ENCODE measurements around the gene CCDC150.
"Not testable (repeated sequence)": the region's sequence is repeated elsewhere in the genome, so short reads cannot be mapped to it uniquely, and the experiment has no call there.

The CCDC150 gene

DNA sequence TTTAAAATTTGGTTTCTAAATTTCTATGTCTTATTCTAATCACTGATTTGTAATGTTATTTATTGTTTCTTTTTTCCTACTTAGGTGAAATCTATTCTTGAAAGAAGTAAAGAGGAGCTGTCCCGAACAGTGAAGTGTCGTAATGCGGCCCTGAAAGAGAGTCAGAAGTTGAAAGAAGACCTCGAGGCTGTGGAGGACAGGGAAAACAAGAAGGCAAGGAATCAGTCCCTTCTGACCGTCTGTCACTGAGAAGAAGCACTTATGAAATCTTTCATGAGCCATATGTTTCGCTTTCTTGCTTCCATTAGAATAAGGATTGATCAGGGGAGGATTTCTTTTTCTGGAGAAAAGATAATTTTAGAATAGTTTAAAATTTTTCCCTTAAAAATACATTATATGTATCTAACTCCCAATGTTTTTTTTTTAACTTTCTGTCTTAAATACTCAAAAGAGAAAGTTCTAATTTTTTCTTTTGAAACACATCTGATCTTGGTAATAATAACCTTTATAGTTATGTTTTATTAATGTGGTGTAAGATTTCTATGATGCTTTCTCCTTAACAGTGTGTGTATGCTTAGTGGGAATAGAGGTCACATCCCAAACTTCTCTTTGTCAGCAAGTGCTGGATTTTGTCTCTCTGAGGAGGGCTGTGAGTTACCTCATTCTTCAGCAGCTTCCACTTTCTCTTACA, 79.0 kb downstream of the CCDC150 start:
- no peak for DNase-seq

DNA sequence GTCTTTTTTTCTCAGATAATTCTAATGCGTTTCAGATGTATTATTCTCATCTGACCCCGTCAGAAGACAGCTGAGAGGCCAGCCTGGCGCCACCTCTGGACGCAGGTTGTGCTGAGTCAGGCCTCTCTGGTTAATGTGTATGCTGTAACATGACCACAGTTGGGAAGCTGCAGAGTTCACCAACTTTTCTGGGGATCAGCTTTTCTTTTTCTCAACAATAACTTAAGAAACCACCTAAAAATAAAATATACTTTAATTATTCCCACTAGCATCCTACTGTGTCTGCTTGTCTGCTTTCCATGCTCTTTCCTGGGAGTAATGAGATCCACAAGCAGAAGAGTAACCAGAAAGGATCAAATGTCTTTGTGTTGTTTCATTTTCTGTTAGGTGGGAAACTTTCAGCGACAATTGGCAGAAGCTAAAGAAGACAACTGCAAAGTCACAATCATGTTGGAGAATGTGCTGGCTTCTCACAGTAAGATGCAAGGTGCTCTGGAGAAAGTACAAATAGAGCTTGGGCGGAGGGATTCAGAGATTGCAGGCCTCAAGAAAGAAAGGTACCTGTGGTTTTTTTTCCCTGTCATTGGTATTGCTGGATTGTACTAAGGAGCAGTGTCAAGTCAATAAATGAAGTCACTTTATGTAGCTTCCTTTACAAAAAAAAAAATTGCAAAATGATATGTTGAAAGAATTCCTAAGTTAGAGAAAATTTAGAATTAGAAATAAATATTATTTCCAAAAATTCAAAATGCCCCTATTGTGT, 79.8 kb downstream of the CCDC150 start:
- no peak for DNase-seq

DNA sequence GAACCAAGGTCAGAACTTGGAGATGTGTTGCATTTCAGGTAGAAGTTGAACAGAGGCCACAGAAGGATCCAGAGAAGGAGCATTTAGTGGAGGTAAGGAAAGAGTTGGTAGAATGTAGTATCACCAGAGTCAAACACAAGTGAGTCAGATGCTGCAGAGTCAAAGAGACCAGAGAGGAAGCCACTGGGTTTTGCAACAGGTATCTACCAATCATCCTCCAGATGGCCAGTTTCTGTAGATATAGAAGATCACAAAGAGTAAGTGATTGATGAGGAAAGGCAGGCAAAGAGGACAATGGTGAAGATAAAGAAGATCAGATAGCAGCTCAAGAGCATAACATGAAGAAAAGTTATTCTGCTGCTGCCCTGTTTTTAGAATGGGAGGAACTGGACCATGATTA, 84.1 kb downstream of the CCDC150 start:
- no peak for DNase-seq

DNA sequence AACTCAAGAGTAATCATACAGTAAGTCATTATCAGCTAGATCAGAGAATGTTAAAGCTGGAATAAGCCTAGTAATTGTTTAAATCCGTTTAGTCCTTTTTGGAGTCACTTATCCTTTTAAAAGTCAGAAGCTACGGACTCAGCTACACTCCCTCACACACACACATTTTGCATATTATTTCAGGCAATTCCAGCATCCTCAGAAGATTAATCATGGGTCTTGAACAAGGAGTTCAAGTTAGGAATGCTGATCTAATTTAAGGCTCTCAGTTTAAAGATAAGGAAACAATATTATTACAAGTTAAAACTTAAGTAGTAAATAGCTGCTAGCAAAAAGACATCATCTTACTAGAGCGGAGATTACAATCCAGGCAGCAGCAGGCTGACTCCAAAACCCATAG, 85.7 kb downstream of the CCDC150 start:
- DNase-seq: no peak

DNA sequence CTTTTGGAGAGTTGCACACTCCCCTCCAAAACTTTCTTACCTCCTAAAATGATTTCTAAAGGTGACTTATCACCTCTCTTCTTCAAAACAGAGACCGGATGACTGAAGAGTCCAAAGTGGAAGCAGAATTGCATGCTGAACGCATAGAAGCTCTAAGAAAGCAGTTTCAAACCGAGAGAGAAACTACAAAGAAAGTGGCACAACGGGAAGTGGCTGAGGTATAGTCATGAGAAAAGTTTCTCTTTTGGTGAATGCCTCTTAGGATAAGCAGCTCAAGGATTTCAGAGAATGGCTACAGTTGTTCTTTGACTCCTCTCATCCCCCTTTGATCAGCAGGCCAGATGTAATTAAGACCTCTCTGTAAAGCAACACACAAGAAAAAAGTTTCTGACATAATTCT, 86.4 kb downstream of the CCDC150 start:
- DNase-seq: no peak

DNA sequence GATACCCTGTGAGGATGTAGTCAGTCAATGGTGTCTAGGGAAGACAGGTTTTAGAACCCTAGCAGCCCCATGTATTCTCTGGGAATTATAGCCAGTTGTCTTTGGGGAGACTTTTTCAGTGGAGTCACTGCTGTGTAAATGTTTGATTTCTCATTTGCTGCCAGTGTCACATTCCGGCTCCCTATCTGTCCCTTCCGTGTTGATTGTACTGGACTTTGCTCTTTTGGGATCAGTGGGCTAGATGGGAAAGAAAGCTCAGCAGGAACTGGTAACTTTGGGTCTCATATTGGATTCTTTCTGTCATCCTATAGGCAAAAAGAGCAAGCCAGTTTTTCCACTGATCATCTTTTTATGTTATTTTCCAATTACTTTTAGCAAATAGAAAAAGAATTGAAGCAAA, 89.9 kb downstream of the CCDC150 start:
- DNase-seq: no peak

DNA sequence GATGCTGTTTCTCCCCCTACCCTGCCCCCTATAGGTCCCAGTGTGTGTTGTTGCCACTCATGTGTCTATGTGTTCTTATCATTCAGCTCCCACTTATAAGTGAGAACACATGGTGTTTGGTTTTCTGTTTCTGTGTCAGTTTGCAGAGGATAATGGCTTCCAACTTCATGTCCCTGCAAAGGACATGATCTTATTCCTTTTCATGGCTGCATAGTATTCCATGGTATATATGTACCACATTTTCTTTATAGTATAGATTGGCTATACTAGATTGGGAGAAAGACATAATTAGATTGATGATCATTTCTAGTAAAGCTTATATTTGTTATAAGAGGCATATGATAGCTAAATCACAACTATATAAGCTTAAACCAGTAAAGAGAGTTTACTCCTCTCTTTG, 97.1 kb downstream of the CCDC150 start:
- DNase-seq: not testable (repeated sequence)

DNA sequence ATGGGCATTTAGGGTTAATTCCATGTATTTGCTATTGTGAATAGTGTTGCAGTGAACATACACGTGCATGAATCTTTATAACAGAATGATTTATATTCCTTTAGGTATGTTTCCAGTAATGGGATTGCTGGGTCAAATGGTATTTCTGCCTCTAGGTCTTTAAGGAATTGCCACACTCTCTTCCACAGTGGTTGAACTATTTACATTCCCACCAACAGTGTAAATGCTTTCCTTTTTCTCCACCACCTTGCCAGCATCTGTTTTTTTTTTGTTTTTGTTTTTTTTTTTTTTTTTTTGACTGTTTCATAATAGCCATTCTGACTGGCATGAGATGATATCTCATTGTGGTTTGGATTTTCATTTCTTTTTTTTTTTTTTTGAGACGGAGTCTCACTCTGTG, 97.5 kb downstream of the CCDC150 start:
- no peak for DNase-seq

DNA sequence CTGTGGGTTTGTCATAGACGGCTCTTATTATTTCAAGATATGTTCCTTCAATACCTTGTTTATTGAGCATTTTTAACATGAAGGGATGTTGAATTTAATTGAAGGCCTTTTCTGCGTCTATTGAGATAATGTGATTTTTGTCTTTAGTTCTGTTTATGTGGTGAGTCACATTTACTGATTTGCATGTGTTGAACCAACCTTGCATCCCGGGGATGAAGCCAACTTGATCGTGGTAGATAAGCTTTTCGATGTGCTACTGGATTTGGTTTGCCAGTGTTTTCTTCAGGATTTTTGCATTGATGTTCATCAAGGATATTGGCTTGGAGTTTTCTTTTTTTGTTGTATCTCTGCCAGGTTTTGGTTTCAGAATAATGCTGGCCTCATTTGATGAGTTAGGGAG, 99.5 kb downstream of the CCDC150 start:
- no peak for DNase-seq

DNA sequence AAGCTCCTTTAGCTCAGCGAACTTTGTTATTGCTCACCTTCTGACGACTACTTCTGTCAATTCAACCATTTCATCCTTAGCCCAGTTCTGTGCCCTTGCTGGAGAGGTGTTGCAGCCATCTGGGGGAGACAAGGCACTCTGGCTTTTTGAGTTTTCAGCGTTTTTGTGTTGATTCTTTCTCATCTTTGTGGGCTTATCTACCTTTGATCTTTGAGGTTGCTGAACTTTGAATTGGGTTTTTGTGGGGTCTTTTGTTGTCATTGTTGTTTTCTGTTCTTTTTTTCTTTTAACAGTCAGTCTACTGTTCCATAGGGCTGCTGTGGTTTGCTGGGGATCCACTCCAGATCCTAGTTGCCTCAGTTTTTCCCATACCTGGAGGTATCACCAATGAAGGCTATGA, 102.7 kb downstream of the CCDC150 start:
- DNase-seq: no peak

DNA sequence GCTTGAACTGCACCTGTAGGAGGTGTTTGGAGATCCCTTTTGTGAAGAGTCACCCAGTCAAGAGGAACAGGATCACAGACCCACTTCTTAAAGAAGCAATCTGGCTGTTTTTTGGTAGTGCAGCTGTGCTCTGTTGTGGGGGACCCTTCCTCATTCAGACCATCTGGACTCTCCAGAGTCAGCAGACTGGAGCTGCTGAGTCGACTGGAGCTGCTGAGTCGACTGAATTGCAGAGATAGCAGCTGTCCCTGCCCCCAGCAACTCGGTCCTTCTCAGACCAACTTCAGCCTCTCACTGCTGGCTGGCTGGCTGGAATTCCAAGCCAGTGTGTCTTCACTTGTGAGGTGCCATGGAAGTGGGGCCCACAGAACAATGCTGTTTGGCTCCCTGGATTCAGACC, 103.2 kb downstream of the CCDC150 start:
- no peak for DNase-seq

DNA sequence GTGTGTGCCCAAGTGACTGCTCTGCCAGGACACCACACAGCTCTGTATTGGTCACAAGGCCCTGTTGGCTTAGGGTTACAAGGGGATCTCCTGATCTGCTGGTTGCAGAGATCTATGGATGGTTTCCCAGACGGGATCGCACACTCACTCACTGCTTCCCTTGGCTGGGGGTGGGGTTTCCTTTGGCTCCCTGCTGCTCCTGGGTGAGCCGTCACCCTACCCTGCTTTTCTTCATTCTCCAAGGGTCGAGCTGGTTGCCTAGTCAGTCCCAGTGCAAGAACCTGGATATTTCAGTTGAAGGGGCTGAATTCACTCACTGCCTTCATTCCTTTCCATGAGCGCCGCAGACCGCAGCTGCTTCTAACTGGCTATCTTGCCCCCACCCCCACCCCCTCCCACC, 103.7 kb downstream of the CCDC150 start:
- no peak for DNase-seq

DNA sequence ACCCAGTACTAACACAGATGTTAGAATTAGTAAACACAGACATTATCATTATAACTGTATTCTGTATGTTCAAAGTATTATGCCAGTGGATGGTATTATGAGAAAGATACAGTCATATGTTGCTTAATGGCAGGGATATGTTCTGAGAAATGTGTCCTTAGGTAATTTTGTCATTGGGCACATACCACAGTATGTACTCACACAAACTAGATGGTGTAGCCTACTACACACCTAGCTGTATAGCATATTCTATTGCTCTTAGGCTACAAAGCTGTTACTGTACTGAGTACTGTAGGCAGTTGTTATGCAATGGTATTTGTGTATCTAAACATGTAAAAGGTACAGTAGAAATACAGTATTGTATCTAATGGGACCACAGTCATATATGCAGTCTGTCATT, 106.2 kb downstream of the CCDC150 start:
- DNase-seq: no peak

DNA sequence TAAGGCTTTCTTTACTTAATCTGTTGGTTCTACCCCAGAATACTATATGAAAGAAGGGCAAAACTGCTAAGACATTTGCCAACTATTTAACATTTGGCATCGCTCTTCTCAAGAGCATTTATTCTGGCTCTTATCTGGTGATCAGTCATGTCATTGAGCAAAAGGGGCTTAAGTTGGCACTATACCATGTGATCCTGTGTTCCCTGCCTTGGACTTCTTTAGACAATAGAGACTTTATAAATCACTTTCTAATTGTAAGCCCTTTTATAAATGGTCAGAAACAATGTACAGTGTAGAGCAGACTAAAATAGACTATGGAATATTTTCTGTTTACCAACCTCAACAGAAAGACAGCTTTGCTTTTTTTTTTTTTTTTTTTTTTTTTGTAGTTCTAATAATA, 107.9 kb downstream of the CCDC150 start:
- no peak for DNase-seq

DNA sequence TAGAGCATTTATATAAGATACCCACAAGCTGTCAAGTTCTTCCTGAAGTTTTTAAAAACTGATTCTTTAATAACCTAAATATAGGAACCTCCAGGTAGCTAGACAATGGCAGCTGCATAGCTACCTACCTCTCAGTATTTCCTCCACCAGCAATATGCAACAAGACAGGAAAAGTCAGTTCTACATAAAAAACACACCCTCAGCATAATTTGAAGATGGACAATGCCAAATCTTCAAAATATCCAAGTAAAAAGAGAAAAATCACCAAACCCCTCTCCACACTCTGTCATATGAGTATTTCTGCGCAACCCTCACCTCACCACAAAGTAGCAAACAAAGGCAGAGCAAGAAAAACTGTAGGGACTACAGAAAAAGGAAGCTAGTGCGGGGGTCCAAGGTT, 108.6 kb downstream of the CCDC150 start:
- DNase-seq: no peak

DNA sequence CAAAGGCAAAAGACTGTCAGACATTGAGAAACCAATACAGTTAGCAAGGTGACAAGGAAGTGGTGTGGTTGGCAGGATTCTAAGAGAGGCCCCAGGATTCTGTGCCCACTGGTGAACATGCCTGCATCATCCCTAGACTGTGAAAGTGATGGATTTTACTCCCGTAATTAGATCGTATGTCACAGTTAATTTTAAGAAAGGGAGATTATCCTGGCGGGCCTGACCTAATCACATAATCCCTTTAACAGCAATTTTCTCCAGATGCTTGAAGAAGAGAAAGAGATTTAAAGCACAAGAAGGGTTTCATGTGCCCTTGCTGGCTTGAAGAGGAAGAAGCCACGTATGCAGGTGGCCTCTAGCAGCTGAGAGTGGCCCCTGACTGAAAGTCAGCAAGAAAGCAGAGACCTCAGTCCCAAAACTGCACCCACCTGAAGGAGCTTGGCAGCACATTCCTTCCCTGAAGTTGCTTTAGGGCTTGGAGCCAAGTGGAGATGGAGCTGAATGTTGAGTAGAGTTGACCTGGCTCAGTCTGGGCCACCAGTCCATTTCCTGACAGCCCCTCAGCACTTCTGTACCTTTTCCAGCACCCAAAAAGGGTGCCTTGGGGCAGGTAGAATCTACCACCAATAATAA, 110.9 kb downstream of the CCDC150 start:
- DNase-seq: no peak

DNA sequence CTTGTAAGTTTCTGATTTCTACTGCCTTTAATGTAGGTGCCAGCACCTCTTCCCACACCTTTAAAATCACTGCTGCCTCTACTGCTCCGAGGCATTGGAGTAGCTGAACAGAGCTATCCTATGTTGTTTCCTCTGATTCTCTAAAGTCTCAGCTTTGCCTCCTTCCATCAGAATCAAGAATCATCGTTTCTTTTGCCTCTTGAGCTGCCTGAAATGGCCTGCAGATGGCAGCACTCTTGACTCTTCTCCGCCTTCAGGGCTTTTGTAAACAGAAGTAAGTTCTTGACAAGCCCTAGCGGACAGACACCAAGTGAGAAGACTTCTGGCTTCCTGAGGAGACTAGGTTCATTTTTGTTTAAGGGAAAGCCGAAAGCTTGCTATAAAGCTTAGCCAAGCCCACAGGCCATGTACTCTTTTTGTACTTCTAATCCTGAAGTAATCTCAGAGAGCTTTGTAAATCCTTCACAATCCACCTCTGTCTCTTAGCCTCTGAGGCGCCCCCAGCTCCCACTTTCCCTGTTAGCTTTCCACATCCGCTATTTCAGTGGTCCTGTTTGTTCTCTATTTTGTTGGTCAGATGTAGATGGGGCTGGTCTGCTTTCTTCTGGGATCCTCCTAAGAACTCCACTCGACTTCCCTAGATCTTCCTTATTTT, 111.6 kb downstream of the CCDC150 start:
- peak; percentile 54 for DNase-seq

DNA sequence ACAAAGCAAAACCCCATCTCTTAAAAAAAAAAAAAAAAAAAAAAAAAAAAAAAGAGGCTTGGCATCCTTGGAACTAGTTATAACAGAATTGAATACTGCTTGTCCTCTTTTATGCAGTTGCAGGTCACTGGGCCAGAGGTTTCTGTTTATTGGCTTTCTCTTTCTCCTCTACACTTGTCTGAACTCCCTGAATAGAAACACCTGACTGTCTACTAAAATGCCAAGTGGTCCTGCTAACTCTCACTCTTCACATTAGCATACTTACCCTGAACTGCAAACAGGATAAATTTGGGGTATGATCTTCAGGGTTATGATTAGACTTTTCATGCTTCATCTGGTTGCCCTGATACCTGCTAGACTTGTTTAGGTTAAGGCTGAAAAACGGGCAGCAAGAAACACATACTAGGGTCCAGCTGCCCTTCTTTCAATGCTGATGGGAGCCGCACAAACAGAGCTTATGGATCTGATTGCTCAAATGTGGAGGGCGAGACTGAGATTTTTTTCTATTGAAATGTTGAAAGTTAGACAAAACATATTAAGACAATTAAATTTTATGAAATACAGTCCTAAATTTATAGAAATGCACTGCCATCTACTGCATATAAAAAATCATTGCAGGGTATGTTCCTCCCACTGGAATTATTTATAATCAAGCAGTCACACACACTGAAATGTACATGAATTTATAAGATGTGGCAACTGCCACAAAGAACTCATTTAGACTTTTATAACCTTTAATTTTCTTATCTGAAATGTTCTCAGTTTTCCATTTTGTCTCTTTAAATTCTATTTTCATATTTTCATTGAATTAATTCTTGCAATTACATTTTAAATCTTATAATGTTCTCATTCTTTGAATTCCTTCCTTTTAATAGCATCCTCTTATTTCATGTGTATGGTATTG, 119.2 kb downstream of the CCDC150 start:
- DNase-seq: no peak

DNA sequence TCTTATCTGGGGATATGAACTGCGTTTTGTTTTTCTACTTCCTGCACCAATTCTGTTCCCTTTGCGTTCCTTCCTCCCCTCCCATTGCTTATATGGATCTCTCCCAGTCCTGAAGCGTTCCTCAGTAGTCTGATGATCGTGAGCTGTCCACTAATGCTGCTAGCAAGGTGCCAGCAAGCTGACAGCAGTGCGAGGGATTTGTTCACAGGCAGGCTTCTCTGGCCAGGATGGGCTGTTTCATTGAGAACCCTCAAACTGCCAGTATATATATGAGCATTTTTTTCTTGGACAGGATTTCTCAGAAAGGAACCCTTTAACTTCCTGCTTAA, 119.8 kb downstream of the CCDC150 start:
- DNase-seq: no peak

DNA sequence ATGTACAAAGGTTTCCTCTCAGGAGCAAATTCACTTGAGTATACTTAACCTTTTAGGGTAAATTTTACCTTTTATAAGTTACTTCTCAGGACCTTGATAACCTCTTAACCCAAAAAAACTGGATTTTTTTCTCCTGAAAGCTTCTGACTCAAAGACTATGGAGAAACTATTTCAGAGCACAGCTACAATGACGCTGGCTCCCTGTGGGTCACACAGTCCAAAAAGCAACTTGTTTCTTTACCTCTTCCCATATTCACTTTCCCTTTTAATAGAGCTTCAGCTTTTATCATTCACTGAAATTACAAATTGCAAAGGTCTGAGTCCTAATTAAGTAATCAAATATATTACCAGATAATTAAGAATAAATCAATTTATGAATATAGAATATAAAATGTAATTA, 127.6 kb downstream of the CCDC150 start:
- DNase-seq: no peak
